HepG2 (cell line): ENCODE results near the gene AIP. TPM values are rescaled to one million over a fixed set of nuclear protein-coding genes. Genes with fewer than 3 reads are reported as not detected.

Experiments
- ADNP ChIP-seq: sonication (generic); formaldehyde crosslinking; IDR thresholded peaks from 2 replicates; pipeline ENCODE4 v1.4.0; 2020; ENCODE audit warnings: missing genetic modification reagents
- CENPT ChIP-seq: sonication (generic); formaldehyde crosslinking; IDR thresholded peaks from 2 replicates; pipeline ENCODE4 v1.8.0; 2022; ENCODE audit warnings: low read depth, mild to moderate bottlenecking, moderate library complexity, missing genetic modification reagents
- KMT2A ChIP-seq: sonication (generic); formaldehyde crosslinking; IDR thresholded peaks from 2 replicates; pipeline ENCODE4 v1.4.0; 2020; ENCODE audit warnings: missing genetic modification reagents
- MIXL1 ChIP-seq: IDR thresholded peaks from 2 replicates; pipeline ENCODE4 v1.6.1; 2016
- NONO ChIP-seq, 2 experiments: fragments of 450-650 bp in 1 of 2; sonication (generic) in 1 of 2; formaldehyde crosslinking in 1 of 2; IDR thresholded peaks in 1 of 2; conservative IDR thresholded peaks in 1 of 2; 2 replicates each; pipeline versions ENCODE4 v1.6.1 to v1.8.0; 2017 to 2022; ENCODE audit warnings: mild to moderate bottlenecking in 1 of 2, missing genetic modification reagents in 1 of 2, moderate library complexity in 1 of 2
- PCBP2 ChIP-seq: fragments of 200-400 bp; formaldehyde crosslinking; optimal IDR thresholded peaks from 2 replicates; pipeline ENCODE3; 2018; ENCODE audit warnings: low read length, low read depth; ENCODE audit not compliant: poor library complexity, severe bottlenecking
- SP2 ChIP-seq: sonication (generic); formaldehyde crosslinking; IDR thresholded peaks from 2 replicates; pipeline ENCODE4 v1.5.1; 2020; ENCODE audit warnings: mild to moderate bottlenecking, missing genetic modification reagents
- TBX3 ChIP-seq: fragments of 450-650 bp; IDR thresholded peaks from 2 replicates; pipeline ENCODE4 v1.6.1; 2017; ENCODE audit warnings: antibody characterized with exemption, mild to moderate bottlenecking, inconsistent platforms, borderline replicate concordance
- TMF1 ChIP-seq: sonication (generic); formaldehyde crosslinking; IDR thresholded peaks from 2 replicates; pipeline ENCODE4 v1.8.1; 2022; ENCODE audit warnings: low read depth, missing genetic modification reagents
- TSC22D2 ChIP-seq: sonication (generic); formaldehyde crosslinking; IDR thresholded peaks from 2 replicates; pipeline ENCODE4 v1.5.1; 2020; ENCODE audit warnings: missing genetic modification reagents, mild to moderate bottlenecking, borderline replicate concordance
- ZMYM4 ChIP-seq: sonication (generic); formaldehyde crosslinking; IDR thresholded peaks from 2 replicates; pipeline ENCODE4 v1.8.1; 2023; ENCODE audit warnings: mild to moderate bottlenecking, missing genetic modification reagents
- ZNF138 ChIP-seq: sonication (generic); formaldehyde crosslinking; IDR thresholded peaks from 2 replicates; pipeline ENCODE4 v1.5.0; 2020; ENCODE audit warnings: mild to moderate bottlenecking, low read depth, missing genetic modification reagents
- ZNF205 ChIP-seq: IDR thresholded peaks from 2 replicates; pipeline ENCODE4 v1.6.1; 2018; ENCODE audit warnings: missing biosample characterization, missing genetic modification reagents
- ZNF337 ChIP-seq: sonication (generic); formaldehyde crosslinking; IDR thresholded peaks from 2 replicates; pipeline ENCODE4 v1.5.1; 2020; ENCODE audit warnings: missing genetic modification reagents, low read depth, mild to moderate bottlenecking, borderline replicate concordance
- ZNF350 ChIP-seq: sonication (generic); formaldehyde crosslinking; IDR thresholded peaks from 2 replicates; pipeline ENCODE4 v1.4.0; 2020; ENCODE audit warnings: mild to moderate bottlenecking, low read depth, missing genetic modification reagents, borderline replicate concordance
- ZNF44 ChIP-seq: sonication (generic); formaldehyde crosslinking; IDR thresholded peaks from 2 replicates; pipeline ENCODE4 v1.5.1; 2020; ENCODE audit warnings: mild to moderate bottlenecking, missing genetic modification reagents
- ZNF546 ChIP-seq: sonication (generic); formaldehyde crosslinking; conservative IDR thresholded peaks from 2 replicates; pipeline ENCODE4 v1.8.1; 2023; ENCODE audit warnings: mild to moderate bottlenecking, missing genetic modification reagents
- ZNF552 ChIP-seq: sonication (generic); formaldehyde crosslinking; IDR thresholded peaks from 2 replicates; pipeline ENCODE4 v1.9.0; 2022; ENCODE audit warnings: missing genetic modification reagents, mild to moderate bottlenecking, borderline replicate concordance
- ZNF570 ChIP-seq: sonication (generic); formaldehyde crosslinking; IDR thresholded peaks from 2 replicates; pipeline ENCODE4 v1.4.0; 2020; ENCODE audit warnings: mild to moderate bottlenecking, missing genetic modification reagents, borderline replicate concordance
- ZNF572 ChIP-seq: sonication (generic); formaldehyde crosslinking; IDR thresholded peaks from 2 replicates; pipeline ENCODE4 v1.5.1; 2020; ENCODE audit warnings: mild to moderate bottlenecking, missing genetic modification reagents
- ZNF709 ChIP-seq: sonication (generic); formaldehyde crosslinking; IDR thresholded peaks from 2 replicates; pipeline ENCODE4 v1.5.0; 2020; ENCODE audit warnings: mild to moderate bottlenecking, missing genetic modification reagents
- ZNF772 ChIP-seq: sonication (generic); formaldehyde crosslinking; IDR thresholded peaks from 2 replicates; pipeline ENCODE4 v1.5.0; 2020; ENCODE audit warnings: mild to moderate bottlenecking, missing genetic modification reagents
- ZNF839 ChIP-seq: sonication (generic); formaldehyde crosslinking; IDR thresholded peaks from 2 replicates; pipeline ENCODE4 v1.4.0; 2020; ENCODE audit warnings: missing genetic modification reagents, mild to moderate bottlenecking, borderline replicate concordance
- polyA plus RNA-seq, 8 experiments: library from polyadenylated mRNA; depleted of rRNA in 3 of 8; stranded (reverse) in 7 of 8; unstranded in 1 of 8; fragments of >200 nt; fragmentation: Illumina TruSeq in 4 of 8; extraction: Trizol in 4 of 8; gene quantifications; 2 replicates each; pipeline versions ENCODE4 v1.2.1 to v1.2.3, GENCODE V29; 2011 to 2016; ENCODE audit warnings: low read depth in 4 of 8, missing spikeins in 1 of 8, mixed read lengths in 1 of 8; ENCODE audit not compliant: insufficient read depth in 1 of 8
- total RNA-seq, 5 experiments: library from RNA; depleted of rRNA; stranded (reverse); fragments of >200 nt; fragmentation: Illumina TruSeq; extraction: Trizol; gene quantifications; 2 replicates each; pipeline ENCODE4 v1.2.3, GENCODE V29; 2016; ENCODE audit warnings: low read depth in 1 of 5
- TF ChIP-seq, protein P1 (sequence below): sonication (generic); formaldehyde crosslinking; IDR thresholded peaks from 2 replicates; pipeline ENCODE4 v1.8.1; 2023; ENCODE audit warnings: missing genetic modification reagents, inconsistent platforms, borderline replicate concordance
- TF ChIP-seq, protein P2 (sequence below): sonication (generic); formaldehyde crosslinking; IDR thresholded peaks from 2 replicates; pipeline ENCODE4 v1.4.0; 2020; ENCODE audit warnings: missing genetic modification reagents, mild to moderate bottlenecking, borderline replicate concordance
- TF ChIP-seq, protein P3 (sequence below): sonication (generic); formaldehyde crosslinking; IDR thresholded peaks from 2 replicates; pipeline ENCODE4 v1.5.0; 2020; ENCODE audit warnings: mild to moderate bottlenecking, missing genetic modification reagents, borderline replicate concordance

The AIP gene
- total and polyA plus RNA-seq, 2 of the 13 experiments (the other 11 are each of a cell fraction or from before 2014, with no cell fraction given) = 51.8 to 110 TPM

DNA sequence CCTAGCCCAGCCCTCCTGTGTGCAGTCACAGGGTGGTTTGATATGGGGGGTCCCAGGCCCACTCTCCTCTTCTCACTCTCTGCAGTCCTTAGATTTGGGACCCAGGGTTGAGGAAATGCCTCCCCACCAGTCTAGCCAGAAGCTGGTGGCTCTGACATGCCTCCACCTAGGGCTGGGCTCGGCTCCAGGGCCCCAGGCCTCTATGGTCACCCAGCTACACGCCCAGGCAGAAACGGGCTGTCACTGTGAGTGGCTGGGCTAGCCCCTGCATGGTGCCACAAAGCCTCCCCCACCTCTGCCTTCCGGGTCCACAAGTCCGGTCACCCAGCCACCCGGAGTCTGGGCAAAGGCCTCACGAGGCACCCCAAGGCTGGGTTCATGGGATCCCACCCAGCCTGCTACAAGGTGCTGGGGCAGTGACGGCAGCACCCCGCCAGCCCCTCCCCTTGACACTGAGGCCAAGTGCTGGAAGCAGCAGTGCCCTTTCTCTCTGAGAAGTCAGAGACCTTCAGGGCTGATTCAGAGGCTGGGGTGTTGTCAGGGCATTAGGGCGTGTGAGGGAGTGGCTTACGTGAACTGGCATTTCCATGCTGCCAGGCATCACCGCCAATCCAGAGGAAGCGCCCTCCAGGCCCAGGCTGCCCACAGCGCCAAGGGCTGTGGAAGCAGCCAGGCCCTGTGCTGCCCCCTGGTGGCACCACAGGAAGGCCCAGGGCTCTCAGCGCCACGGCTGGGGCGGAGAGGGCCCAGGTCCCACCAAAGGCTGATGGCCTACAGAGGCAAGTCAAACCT lies 23.0 kb downstream of the AIP start (continued):
- TF ChIP-seq NONO (IDR thresholded peaks at IDR 0.05) (no peak), NONO (CRISPR knock-in tag; conservative IDR thresholded peaks at IDR 0.05) (0 out of 2 replicates have a peak, but pooled peaks have one; percentile 69), ZNF839 (CRISPR knock-in tag) (no peak; the same call in 1 of the 2 replicates), TSC22D2 (CRISPR knock-in tag) (no peak), ZMYM4 (CRISPR knock-in tag) (peak; percentile 40; the same call in 1 of the 2 replicates), ZNF350 (CRISPR knock-in tag) (peak; percentile 87; the same call in 1 of the 2 replicates), ZNF552 (CRISPR knock-in tag) (peak; percentile 55; the same call in 1 of the 2 replicates), ZNF572 (CRISPR knock-in tag) (0 out of 2 replicates have a peak, but pooled peaks have one; percentile 58), ZNF44 (no peak), ZNF205 (CRISPR knock-in tag) (peak; percentile 28; the same call in 1 of the 2 replicates), ADNP (CRISPR knock-in tag) (no peak), TBX3 (no peak), CENPT (CRISPR knock-in tag) (no peak), KMT2A (CRISPR knock-in tag) (peak; percentile 38; the same call in 1 of the 2 replicates), PCBP2 (no peak), ZNF772 (no peak), TMF1 (CRISPR knock-in tag) (no peak), ZNF709 (CRISPR knock-in tag) (no peak), ZNF138 (CRISPR knock-in tag) (no peak), MIXL1 (CRISPR knock-in tag) (no peak), SP2 (CRISPR knock-in tag) (peak; percentile 37; the same call in 1 of the 2 replicates), ZNF546 (CRISPR knock-in tag) (peak; percentile 81; the same call in 1 of the 2 replicates), ZNF570 (CRISPR knock-in tag) (no peak), ZNF337 (0 out of 2 replicates have a peak, but pooled peaks have one; percentile 46)
- TF ChIP-seq, protein P1, sequence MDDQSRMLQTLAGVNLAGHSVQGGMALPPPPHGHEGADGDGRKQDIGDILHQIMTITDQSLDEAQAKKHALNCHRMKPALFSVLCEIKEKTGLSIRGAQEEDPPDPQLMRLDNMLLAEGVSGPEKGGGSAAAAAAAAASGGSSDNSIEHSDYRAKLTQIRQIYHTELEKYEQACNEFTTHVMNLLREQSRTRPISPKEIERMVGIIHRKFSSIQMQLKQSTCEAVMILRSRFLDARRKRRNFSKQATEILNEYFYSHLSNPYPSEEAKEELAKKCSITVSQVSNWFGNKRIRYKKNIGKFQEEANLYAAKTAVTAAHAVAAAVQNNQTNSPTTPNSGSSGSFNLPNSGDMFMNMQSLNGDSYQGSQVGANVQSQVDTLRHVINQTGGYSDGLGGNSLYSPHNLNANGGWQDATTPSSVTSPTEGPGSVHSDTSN = no peak
- TF ChIP-seq, protein P2, sequence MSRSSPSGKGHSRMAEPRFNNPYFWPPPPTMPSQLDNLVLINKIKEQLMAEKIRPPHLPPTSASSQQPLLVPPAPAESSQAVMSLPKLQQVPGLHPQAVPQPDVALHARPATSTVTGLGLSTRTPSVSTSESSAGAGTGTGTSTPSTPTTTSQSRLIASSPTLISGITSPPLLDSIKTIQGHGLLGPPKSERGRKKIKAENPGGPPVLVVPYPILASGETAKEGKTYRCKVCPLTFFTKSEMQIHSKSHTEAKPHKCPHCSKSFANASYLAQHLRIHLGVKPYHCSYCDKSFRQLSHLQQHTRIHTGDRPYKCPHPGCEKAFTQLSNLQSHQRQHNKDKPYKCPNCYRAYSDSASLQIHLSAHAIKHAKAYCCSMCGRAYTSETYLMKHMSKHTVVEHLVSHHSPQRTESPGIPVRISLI (CRISPR knock-in tag) = no peak
- TF ChIP-seq, protein P3, sequence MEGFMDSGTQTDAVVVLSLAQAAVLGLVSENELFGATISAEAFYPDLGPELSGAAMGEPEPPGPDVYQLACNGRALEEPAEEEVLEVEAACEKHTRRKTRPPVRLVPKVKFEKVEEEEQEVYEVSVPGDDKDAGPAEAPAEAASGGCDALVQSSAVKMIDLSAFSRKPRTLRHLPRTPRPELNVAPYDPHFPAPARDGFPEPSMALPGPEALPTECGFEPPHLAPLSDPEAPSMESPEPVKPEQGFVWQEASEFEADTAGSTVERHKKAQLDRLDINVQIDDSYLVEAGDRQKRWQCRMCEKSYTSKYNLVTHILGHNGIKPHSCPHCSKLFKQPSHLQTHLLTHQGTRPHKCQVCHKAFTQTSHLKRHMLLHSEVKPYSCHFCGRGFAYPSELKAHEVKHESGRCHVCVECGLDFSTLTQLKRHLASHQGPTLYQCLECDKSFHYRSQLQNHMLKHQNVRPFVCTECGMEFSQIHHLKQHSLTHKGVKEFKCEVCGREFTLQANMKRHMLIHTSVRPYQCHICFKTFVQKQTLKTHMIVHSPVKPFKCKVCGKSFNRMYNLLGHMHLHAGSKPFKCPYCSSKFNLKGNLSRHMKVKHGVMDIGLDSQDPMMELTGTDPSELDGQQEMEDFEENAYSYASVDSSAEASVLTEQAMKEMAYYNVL = 0 out of 2 replicates have a peak, but pooled peaks have one; percentile 55
